CD4-positive, alpha-beta T cell treated with Interleukin-2 at 100 ng/mL for 4 hours (primary cell): ENCODE data around the gene PPP2R5D.
"Not testable (repeated sequence)": the region's sequence is repeated elsewhere in the genome, so short reads cannot be mapped to it uniquely, and the experiment has no call there.

Source experiments
- DNase-seq: peaks from one replicate; pipeline ENCODE4 v3.0.0-alpha.2; 2020; ENCODE audit warnings: low spot score

The PPP2R5D gene

GRCh38 chr6:43032326-43032725 lies 48.0 kb downstream of the PPP2R5D start:
- DNase-seq = no peak

GRCh38 chr6:43033496-43034189 lies 49.3 kb downstream of the PPP2R5D start:
- no peak for DNase-seq

- DNase-seq = no peak
Observed at GRCh38 chr6:43034190-43034525, 49.8 kb downstream of the PPP2R5D start.

DNA sequence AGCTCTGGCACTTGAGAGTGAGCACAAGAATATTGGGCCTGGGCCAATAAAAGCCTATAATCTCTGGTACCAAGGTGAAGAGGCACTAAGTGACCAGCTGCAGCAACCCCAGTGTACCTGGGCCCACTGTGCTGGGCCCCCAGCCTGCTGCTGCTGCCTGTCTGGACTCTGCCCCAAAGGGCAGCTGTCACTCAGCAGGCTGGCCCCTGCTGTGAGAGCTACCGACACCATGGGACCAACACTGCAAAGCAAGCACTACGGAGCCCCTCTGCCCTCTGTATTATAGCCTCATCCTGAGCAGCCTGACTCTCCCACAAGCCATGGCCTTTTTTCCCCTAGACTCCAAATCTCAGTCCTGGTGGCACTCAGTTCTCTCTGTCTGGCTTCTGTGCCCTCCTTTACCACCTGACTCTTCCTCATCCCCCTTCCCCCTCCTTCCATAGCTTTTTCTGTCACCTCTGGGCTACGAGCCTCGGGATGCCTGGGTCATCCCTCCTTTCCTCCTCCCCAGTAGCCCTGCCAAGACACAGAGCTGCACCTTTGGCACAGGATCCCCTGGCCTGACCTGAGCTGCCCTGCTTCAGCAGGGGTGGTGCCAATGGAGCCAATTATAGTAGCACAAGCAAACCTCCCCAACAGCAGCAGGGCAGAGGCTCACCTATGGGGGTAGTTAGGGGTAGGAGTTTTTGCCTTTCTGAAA lies 51.3 kb downstream of the PPP2R5D start:
- DNase-seq = no peak

GRCh38 chr6:43036712-43037111 lies 52.3 kb downstream of the PPP2R5D start:
- no peak for DNase-seq

DNA sequence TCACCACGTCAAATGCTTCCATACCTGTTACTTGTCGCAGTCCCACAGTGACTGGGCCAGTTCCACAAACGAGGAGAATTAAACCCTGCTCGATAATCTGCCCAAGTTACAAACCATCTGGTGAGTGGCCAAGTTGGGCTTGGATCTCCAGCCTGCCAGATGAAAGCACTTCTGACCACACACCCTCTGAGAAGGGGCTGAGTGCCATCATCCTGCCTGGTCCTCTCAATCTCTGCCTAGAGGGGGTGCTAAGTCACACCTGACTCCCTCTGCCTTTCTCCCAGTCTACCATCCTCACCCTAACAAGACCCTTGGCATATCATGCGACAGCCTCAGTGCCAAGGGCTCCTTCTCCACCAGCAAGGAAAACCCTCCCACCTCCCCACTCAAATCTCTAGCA lies 52.8 kb downstream of the PPP2R5D start:
- DNase-seq = no peak

DNA sequence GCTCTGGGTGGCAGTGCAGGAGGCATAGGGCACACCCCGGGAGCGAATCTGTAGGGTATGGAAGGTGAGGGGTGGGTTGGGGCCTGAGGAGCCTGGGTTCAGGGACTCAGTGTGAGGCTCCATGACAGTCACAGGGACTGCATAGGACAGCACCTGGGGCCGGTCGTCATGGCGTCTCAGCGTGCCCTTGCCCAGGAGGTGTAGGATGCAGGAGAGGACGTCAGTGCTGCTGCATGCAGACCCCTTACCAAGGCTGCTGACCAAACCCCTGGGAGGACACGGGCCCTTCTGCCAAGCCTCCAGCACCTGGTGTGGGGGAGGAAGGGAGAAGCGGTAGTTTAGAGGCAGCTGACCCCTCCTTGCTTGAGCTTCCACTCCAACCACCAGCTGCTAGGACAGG lies 53.3 kb downstream of the PPP2R5D start:
- DNase-seq = no peak

- no peak for DNase-seq
Observed at GRCh38 chr6:43038727-43039126, 54.4 kb downstream of the PPP2R5D start.

DNA sequence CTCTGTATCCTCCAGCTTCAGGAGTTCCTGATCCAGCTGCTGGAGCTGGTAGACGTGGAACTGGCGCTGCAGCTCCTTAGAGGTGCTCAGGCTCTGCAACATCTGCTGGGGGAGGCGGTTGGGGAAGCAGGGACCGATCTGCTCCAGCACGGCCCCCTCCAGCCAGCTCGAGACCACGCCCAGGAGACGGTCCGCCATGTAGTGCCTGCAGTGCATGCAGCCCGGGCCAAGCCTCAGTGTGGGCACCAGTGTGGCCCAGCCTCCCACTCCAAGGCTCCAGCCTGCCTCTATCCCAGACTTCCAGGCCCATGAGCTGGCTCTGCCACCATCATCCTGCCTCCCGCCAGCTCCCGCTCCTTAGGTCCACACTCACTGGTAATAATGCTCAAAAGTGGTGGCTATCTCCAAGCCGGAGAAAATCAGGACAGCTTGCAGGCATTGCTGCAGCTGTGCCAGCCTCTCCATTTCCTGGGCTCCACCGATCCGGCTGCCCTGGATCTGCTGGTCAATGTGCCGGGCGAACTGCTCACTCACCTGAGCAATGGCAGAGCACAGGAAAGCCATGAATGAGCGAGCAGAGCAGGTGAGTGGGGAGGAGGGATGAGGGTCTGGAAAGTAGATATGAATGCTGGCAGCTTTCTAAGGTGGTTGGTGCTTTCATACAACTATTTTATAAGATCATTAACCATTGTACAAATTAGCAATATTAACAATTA lies 56.3 kb downstream of the PPP2R5D start:
- DNase-seq = no peak

DNA sequence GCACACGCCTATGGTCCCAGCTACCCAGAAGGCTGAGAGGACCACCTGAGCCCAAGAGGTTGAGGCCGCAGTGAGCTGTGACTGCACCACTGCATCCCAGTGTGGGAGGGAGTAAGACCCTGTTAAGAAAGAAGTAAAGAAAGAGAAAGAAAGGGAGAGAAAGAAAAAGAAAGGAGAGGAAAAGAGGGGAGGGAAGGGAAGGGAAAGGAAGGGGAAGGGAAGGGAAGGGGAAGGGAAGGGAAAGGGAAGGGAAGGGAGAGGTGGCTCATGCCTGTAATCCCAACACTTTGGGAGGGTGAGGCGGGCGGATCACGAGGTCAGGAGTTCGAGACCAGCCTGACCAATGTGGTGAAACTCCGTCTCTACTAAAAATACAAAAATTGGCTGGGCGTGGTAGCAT lies 57.1 kb downstream of the PPP2R5D start:
- DNase-seq = not testable (repeated sequence)

- no peak for DNase-seq
Observed at GRCh38 chr6:43043310-43043709, 58.9 kb downstream of the PPP2R5D start.

- no peak for DNase-seq
Observed at GRCh38 chr6:43045371-43045930, 61.1 kb downstream of the PPP2R5D start.

- no peak for DNase-seq
Observed at GRCh38 chr6:43047998-43048397, 63.6 kb downstream of the PPP2R5D start.

DNA sequence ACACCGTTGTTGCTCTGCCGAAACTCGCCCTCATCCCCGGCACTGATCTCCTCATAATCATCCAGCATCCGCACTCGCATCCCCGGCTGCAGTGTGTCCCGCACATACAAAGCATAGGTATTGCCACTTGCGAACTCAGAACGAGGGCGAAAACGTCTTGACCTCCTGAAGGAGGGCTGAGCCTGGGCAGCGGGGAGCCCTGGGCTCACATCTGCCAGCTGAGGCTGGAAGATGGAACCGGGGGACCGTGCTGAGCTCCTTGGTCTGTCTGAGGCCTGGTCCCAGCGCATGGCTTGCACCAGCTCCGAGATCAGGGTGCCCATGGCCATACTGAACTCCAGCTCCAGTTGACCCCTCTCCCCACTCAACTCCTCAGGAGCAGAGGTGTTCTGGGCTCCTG lies 66.6 kb downstream of the PPP2R5D start:
- DNase-seq = no peak

GRCh38 chr6:43052225-43052841 lies 68.0 kb downstream of the PPP2R5D start:
- no peak for DNase-seq

DNA sequence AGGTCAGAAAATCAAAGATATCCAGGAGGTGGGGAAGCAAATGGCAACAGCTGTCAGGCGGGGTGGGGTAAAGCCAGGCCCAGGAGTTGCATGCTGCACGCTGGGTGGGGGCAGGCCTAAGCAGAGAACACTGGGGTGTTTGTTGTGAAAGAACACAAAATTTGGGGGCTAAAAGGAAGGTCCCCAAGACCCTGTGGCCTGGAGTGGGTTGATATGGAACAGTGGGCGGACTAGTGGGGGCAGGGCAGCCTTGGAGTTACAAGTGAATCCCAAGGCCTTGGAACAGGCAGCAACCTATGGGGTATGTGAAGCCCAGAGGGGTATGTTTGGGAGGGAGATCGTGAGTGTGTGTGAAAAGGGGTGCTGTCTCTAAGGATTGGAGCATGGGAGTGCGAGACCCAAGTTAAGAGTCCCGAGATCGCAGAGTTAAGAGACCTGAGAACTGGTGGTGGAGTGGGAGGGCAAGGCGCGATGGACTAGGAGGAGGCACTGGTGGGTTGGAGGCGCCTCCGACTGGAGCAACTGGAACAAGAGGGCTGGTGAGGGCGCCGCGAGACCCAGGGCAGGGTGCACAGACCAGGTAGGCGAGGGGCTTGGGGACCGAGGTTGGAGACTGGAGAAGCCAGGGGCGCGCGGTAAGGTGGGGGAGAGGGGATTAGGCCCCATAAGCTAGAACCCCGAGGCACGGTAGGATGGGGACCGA lies 68.6 kb downstream of the PPP2R5D start:
- no peak for DNase-seq

DNA sequence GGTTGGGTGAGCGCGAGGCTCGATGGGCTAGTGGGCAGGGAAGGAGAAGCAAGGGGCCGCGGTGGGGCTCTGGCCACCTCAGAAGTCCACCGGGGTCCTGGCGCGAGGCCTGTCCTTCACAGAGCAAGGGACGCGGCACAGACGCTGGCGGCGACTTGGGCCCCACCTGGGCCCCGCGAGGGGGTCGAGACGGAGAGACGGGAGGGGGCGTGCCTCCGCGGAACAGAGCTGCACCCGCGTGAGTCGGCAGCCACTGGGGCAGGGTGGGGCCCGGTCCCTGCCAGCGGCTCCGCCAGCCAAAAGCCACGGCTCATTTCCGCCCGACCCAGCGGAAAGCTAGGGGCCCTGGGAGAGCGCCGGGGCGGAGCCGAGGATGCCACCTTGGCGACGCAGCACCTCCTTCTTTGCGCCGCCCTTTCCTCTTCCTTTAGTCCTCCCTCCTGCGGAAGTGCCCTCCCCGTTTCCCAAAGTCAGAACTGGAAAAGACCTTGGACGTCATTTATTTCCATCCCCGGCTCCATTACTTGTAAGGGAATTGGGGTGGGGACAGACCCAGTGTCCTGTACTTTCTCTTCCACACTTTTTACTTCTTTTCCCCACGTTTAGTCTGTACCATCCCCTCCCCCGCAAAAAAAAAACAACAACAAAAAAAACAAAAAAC lies 69.3 kb downstream of the PPP2R5D start, which contains the start of gene CUL7:
CUL7 (minus strand) TSS at position 307 of the 661 bp plus-strand sequence. CDS start 1,063 bp downstream, outside the sequence.
- peak; percentile 92 for DNase-seq

- no peak for DNase-seq
Observed at GRCh38 chr6:43054206-43054943, 70.0 kb downstream of the PPP2R5D start.

DNA sequence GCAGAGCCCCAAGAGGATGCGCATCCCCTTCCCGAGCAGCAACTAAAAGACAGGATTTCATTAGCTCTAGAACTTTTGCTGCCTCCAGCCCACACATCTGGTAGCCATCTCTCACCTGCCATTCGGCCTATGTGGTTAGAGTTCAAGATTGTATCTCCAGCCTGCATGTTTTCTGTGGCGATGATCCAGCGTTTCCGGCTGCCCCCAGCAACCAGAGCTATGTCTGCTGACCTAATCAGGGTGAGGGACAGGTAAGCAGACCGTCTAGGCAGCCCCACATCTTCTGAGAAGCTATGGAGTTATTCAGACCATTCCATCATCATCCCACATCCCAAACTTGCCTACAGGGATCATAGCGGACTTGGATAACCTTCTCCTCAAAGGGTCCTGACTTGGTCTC lies 71.6 kb downstream of the PPP2R5D start:
- no peak for DNase-seq

DNA sequence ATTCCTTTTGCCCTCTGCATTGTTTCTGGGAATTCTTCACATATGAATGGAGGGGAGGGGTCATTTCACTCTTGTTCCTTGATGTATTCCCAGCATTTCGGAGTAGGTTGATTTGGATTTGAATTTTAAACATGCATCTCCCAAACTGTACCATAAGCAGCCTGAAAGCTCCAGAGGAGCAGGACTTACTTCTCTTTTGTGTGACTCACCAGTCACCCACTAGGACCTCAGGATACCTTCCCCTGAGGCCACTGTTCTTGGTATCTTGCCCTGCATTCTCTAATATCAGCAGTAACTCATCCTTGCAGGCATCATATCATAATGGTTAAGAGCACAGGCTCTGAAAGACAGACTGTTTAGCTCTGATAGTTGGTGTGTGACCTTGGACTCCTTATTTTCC lies 74.2 kb downstream of the PPP2R5D start:
- no peak for DNase-seq
